Embryonic facial prominence (tissue), 1 donor: ENCODE measurements around the gene VSTM2B.
"Not testable (repeated sequence)": the region's sequence is repeated elsewhere in the genome, so short reads cannot be mapped to it uniquely, and the experiment has no call there.

Source experiments
- DNase-seq: peaks from one replicate; pipeline ENCODE4 v3.0.0-alpha.2; 2016; ENCODE audit errors: extremely low spot score

Gene VSTM2B

GRCh38 chr19:29530540-29531457, 5.0 kb downstream of the VSTM2B start:
- DNase-seq, result no peak

GRCh38 chr19:29531458-29532025, 5.7 kb downstream of the VSTM2B start:
- no peak for DNase-seq

GRCh38 chr19:29532097-29532496, 6.3 kb downstream of the VSTM2B start:
- no peak for DNase-seq

- no peak for DNase-seq
Measured at GRCh38 chr19:29532956-29533355, 7.2 kb downstream of the VSTM2B start.

GRCh38 chr19:29533578-29534544, 8.1 kb downstream of the VSTM2B start:
- no peak for DNase-seq

GRCh38 chr19:29535214-29535831, 9.5 kb downstream of the VSTM2B start:
- DNase-seq, result no peak

- DNase-seq, result no peak
Measured at GRCh38 chr19:29535984-29536508, 10.3 kb downstream of the VSTM2B start.

GRCh38 chr19:29537181-29537580, 11.4 kb downstream of the VSTM2B start:
- DNase-seq, result no peak

GRCh38 chr19:29537601-29538000, 11.8 kb downstream of the VSTM2B start:
- no peak for DNase-seq

GRCh38 chr19:29538146-29538545, 12.4 kb downstream of the VSTM2B start:
- DNase-seq, result no peak

- DNase-seq, result no peak
Measured at GRCh38 chr19:29538651-29539050, 12.9 kb downstream of the VSTM2B start.

GRCh38 chr19:29539131-29539530, 13.3 kb downstream of the VSTM2B start:
- no peak for DNase-seq

GRCh38 chr19:29539670-29540069, 13.9 kb downstream of the VSTM2B start:
- no peak for DNase-seq

- DNase-seq, result no peak
Measured at GRCh38 chr19:29540114-29540513, 14.3 kb downstream of the VSTM2B start.

GRCh38 chr19:29541473-29542253, 15.9 kb downstream of the VSTM2B start:
- DNase-seq, result no peak

GRCh38 chr19:29542327-29542726, 16.5 kb downstream of the VSTM2B start:
- DNase-seq, result no peak

- DNase-seq, result no peak
Measured at GRCh38 chr19:29542776-29543175, 17.0 kb downstream of the VSTM2B start.

- no peak for DNase-seq
Measured at GRCh38 chr19:29543381-29543780, 17.6 kb downstream of the VSTM2B start.

- no peak for DNase-seq
Measured at GRCh38 chr19:29544656-29545360, 19.0 kb downstream of the VSTM2B start.

GRCh38 chr19:29545447-29545846, 19.7 kb downstream of the VSTM2B start:
- DNase-seq, result not testable (repeated sequence)
